ENCODE results near the gene CENATAC.
A peak's percentile ranks its signal among the peaks of the same experiment; 100 is the strongest.
"Not testable (repeated sequence)": the region's sequence is repeated elsewhere in the genome, so short reads cannot be mapped to it uniquely, and the experiment has no call there.

CENATAC gene

GRCh38 chr11:118997627-118998387 is at the start of gene CENATAC:
CENATAC (plus strand) TSS chr11:118998138; CDS start chr11:118998198, 60 bp downstream.
- TF ChIP-seq CSRNP3 (CRISPR knock-in tag; IDR thresholded peaks at IDR 0.05) (no peak), PPARA (CRISPR knock-in tag; IDR thresholded peaks at IDR 0.05; ENCODE audit: borderline replicate concordance) (no peak), GLIS3 (CRISPR knock-in tag; IDR thresholded peaks at IDR 0.05) (no peak), POU6F1 (CRISPR knock-in tag; IDR thresholded peaks at IDR 0.05; ENCODE audit: borderline replicate concordance, low read depth) (no peak), ESRRG (CRISPR knock-in tag; IDR thresholded peaks at IDR 0.05) (no peak), BACH2 (CRISPR knock-in tag; IDR thresholded peaks at IDR 0.05; ENCODE audit: borderline replicate concordance) (no peak), RARB (CRISPR knock-in tag; IDR thresholded peaks at IDR 0.05) (no peak), ZFP3 (CRISPR knock-in tag; IDR thresholded peaks at IDR 0.05) (no peak), CSDC2 (CRISPR knock-in tag; IDR thresholded peaks at IDR 0.05) (no peak), CREB5 (CRISPR knock-in tag; IDR thresholded peaks at IDR 0.05; ENCODE audit: low read depth) (no peak)
- ATAC-seq = peak; percentile 96

GRCh38 chr11:118953265-118953664 is 44.7 kb upstream of the CENATAC start:
- no peak; the same call in 2 of the 3 replicates for ATAC-seq
- TF ChIP-seq TCF4 (CRISPR knock-in tag; IDR thresholded peaks at IDR 0.05; ENCODE audit: borderline replicate concordance) (no peak), ESRRG (CRISPR knock-in tag; IDR thresholded peaks at IDR 0.05) (no peak), TSHZ2 (CRISPR knock-in tag; IDR thresholded peaks at IDR 0.05) (no peak), TOX (CRISPR knock-in tag; IDR thresholded peaks at IDR 0.05; ENCODE audit: borderline replicate concordance) (no peak), SNAI2 (CRISPR knock-in tag; IDR thresholded peaks at IDR 0.05) (no peak)

GRCh38 chr11:118953976-118954375 is 44.0 kb upstream of the CENATAC start:
- not testable (repeated sequence) for ATAC-seq

- TF ChIP-seq TOX (CRISPR knock-in tag; IDR thresholded peaks at IDR 0.05; ENCODE audit: borderline replicate concordance) (no peak), ARNTL (CRISPR knock-in tag; IDR thresholded peaks at IDR 0.05; ENCODE audit: borderline replicate concordance, low read depth) (no peak), CSDC2 (CRISPR knock-in tag; IDR thresholded peaks at IDR 0.05) (no peak), ESRRG (CRISPR knock-in tag; IDR thresholded peaks at IDR 0.05) (no peak), OSR1 (CRISPR knock-in tag; IDR thresholded peaks at IDR 0.05) (no peak), ZNF70 (CRISPR knock-in tag; IDR thresholded peaks at IDR 0.05) (no peak), RARB (CRISPR knock-in tag; IDR thresholded peaks at IDR 0.05) (no peak), ZC3H10 (CRISPR knock-in tag; IDR thresholded peaks at IDR 0.05) (no peak), TCF4 (CRISPR knock-in tag; IDR thresholded peaks at IDR 0.05; ENCODE audit: borderline replicate concordance) (no peak), CREB5 (CRISPR knock-in tag; IDR thresholded peaks at IDR 0.05; ENCODE audit: low read depth) (no peak), ZFP3 (CRISPR knock-in tag; IDR thresholded peaks at IDR 0.05) (no peak), PATZ1 (CRISPR knock-in tag; IDR thresholded peaks at IDR 0.05; ENCODE audit: borderline replicate concordance) (no peak), PPARA (CRISPR knock-in tag; IDR thresholded peaks at IDR 0.05; ENCODE audit: borderline replicate concordance) (no peak)
- ATAC-seq = peak; percentile 99
Observed at GRCh38 chr11:118956094-118956846, 41.7 kb upstream of the CENATAC start, which contains the start of gene UPK2. UPK2 (plus strand) TSS chr11:118956298; CDS start chr11:118956351, 53 bp downstream.

All from SK-N-SH treated with all-trans-retinoic acid at 6 μM for 48 hours (cell line).